ENCODE results near the gene SYNDIG1. TPM values are rescaled to one million over a fixed set of nuclear protein-coding genes. Genes with fewer than 3 reads are reported as not detected.
A peak's percentile ranks its signal among the peaks of the same experiment; 100 is the strongest.

SYNDIG1 gene
- total RNA-seq, 1 donor from 2014 or later: 5.7 TPM

- no peaks in the 10 kb centered on the region for H3K9me3 ChIP-seq (ENCODE audit: insufficient read depth, low read depth, low read length)
- no peaks in the 10 kb centered on the region for H3K36me3 ChIP-seq (ENCODE audit: insufficient read depth, low read length)
- FAIRE-seq (no peak), DNase-seq (ENCODE audit: low read depth) (no peak)
- H2AFZ ChIP-seq (ENCODE audit: low read depth, low read length): no peak overlapping the region
- peaks cover 28% of the 10 kb centered on the region for H3K36me3 Mint-ChIP-seq (ENCODE audit: low read depth, unreplicated experiment)
- no peaks in the 10 kb centered on the region for H3K79me2 ChIP-seq (ENCODE audit: insufficient read depth, low read length)
- H3K27me3 ChIP-seq (ENCODE audit: insufficient read depth, low read length): no peaks in the 10 kb centered on the region
- TF ChIP-seq EZH2 (IDR thresholded peaks at IDR 0.05; ENCODE audit: insufficient read depth, low read length): no peak
- TF ChIP-seq CTCF (IDR thresholded peaks at IDR 0.05; ENCODE audit: insufficient read depth, low read depth, low read length): no peak
- H3K4me3 Mint-ChIP-seq (ENCODE audit: unreplicated experiment): no peak overlapping the region
- no peaks in the 10 kb centered on the region for H4K20me1 ChIP-seq (ENCODE audit: insufficient read depth, low read length)
- no peak overlapping the region for H3K4me2 ChIP-seq (ENCODE audit: low read length)
- H3K4me1 ChIP-seq (ENCODE audit: insufficient read depth, low read length): no peaks in the 10 kb centered on the region
- no peak overlapping the region for H3K9ac ChIP-seq (ENCODE audit: low read length)
- H3K27me3 Mint-ChIP-seq (ENCODE audit: low read depth, unreplicated experiment): no peaks in the 10 kb centered on the region
- H3K9me3 Mint-ChIP-seq (ENCODE audit: unreplicated experiment): peaks cover 29% of the 10 kb centered on the region
- H3K4me3 ChIP-seq (ENCODE audit: insufficient read depth, low read depth, low read length): no peak overlapping the region
- H3K27ac Mint-ChIP-seq (ENCODE audit: unreplicated experiment): no peak overlapping the region
- H3K4me1 Mint-ChIP-seq (ENCODE audit: low read depth, unreplicated experiment): peaks cover 18% of the 10 kb centered on the region
- no peak overlapping the region for H3K27ac ChIP-seq (ENCODE audit: low read depth, low read length)
Measured at GRCh38 chr20:24559114-24559732, 89.8 kb downstream of the SYNDIG1 start.

GRCh38 chr20:24560571-24561491 lies 91.4 kb downstream of the SYNDIG1 start:
- Mint-ChIP-seq H3K4me3 (ENCODE audit: unreplicated experiment) (no peak overlapping the region), H3K27ac (ENCODE audit: unreplicated experiment) (peak overlapping the region; percentile 80)
- FAIRE-seq: no peak

More at GRCh38 chr20:24560571-24561491, 91.4 kb downstream of the SYNDIG1 start:
- Histone ChIP-seq H3K4me1 (ENCODE audit: insufficient read depth, low read length) (no peaks in the 10 kb centered on the region), H4K20me1 (ENCODE audit: insufficient read depth, low read length) (no peaks in the 10 kb centered on the region), H3K27me3 (ENCODE audit: insufficient read depth, low read length) (no peaks in the 10 kb centered on the region), H3K79me2 (ENCODE audit: insufficient read depth, low read length) (no peaks in the 10 kb centered on the region), H2AFZ (ENCODE audit: low read depth, low read length) (no peak overlapping the region), H3K9ac (ENCODE audit: low read length) (no peak overlapping the region), H3K4me2 (ENCODE audit: low read length) (no peak overlapping the region), H3K4me3 (ENCODE audit: insufficient read depth, low read depth, low read length) (no peak overlapping the region), H3K27ac (ENCODE audit: low read depth, low read length) (no peak overlapping the region), H3K9me3 (ENCODE audit: insufficient read depth, low read depth, low read length) (no peaks in the 10 kb centered on the region), H3K36me3 (ENCODE audit: insufficient read depth, low read length) (no peaks in the 10 kb centered on the region)
- Mint-ChIP-seq H3K4me1 (ENCODE audit: low read depth, unreplicated experiment) (peaks cover 25% of the 10 kb centered on the region), H3K27me3 (ENCODE audit: low read depth, unreplicated experiment) (no peaks in the 10 kb centered on the region), H3K9me3 (ENCODE audit: unreplicated experiment) (peaks cover 31% of the 10 kb centered on the region), H3K36me3 (ENCODE audit: low read depth, unreplicated experiment) (peaks cover 32% of the 10 kb centered on the region)
- TF ChIP-seq CTCF (IDR thresholded peaks at IDR 0.05; ENCODE audit: insufficient read depth, low read depth, low read length) (no peak), EZH2 (IDR thresholded peaks at IDR 0.05; ENCODE audit: insufficient read depth, low read length) (no peak)
- DNase-seq (ENCODE audit: low read depth): peak; percentile 3

Measured in astrocyte (in vitro differentiated cells and primary cell).